ENCODE results near the gene KCNG2.

KCNG2 gene

DNA sequence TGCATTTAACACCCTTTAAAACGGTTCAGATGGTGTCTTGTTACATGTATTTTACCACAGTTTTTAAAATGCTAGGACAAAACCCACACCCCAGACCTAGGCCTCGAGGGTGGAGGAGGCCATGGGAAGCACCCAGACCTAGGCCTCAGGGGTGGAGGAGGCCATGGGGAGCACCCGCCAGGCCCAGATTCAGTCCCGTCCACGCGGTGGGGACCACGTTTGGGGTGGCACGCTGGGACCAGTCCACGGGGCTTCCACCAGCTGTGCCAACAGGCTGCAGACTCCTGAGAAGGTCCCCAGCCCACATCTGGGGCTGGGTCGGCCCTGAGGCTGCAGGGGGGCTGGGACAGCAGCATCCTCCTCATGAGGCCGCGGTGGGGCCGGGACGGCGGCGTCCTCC is 90.3 kb downstream of the KCNG2 start:
- H3K4me3 ChIP-seq (ENCODE audit: low read depth, low read length, poor library complexity, severe bottlenecking) = no peak overlapping the region

DNA sequence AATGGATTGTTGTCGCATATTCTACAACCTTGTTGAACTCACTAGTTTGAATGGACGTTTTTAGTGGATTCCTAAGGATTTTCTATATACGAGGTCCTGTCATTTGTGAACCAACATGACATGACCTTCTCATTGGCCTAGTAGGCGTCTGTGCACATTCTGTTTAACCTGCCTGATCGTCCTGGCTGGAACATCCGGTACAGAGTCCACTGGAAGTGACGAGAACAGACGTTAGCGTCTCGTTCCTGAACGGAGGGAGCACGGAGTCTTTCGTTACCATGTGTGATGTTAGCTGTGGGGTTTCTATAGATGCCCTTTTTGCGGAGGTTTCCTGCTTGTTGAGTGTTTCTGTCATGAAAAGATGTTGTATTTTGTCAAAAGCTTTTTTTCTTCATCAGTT is 91.8 kb downstream of the KCNG2 start:
- H3K27ac ChIP-seq (ENCODE audit: low read depth, low read length, poor library complexity, severe bottlenecking) = no peak overlapping the region
- H3K79me2 ChIP-seq (ENCODE audit: insufficient read depth, low read length) = no peaks in the 10 kb centered on the region
- no peak overlapping the region for H3K4me2 ChIP-seq (ENCODE audit: low read length)
- peaks cover 22% of the 10 kb centered on the region for H3K9me3 ChIP-seq (ENCODE audit: low read length)
- no peak for TF ChIP-seq EZH2 (IDR thresholded peaks at IDR 0.05; ENCODE audit: borderline replicate concordance, low read length)
- TF ChIP-seq, protein P1, sequence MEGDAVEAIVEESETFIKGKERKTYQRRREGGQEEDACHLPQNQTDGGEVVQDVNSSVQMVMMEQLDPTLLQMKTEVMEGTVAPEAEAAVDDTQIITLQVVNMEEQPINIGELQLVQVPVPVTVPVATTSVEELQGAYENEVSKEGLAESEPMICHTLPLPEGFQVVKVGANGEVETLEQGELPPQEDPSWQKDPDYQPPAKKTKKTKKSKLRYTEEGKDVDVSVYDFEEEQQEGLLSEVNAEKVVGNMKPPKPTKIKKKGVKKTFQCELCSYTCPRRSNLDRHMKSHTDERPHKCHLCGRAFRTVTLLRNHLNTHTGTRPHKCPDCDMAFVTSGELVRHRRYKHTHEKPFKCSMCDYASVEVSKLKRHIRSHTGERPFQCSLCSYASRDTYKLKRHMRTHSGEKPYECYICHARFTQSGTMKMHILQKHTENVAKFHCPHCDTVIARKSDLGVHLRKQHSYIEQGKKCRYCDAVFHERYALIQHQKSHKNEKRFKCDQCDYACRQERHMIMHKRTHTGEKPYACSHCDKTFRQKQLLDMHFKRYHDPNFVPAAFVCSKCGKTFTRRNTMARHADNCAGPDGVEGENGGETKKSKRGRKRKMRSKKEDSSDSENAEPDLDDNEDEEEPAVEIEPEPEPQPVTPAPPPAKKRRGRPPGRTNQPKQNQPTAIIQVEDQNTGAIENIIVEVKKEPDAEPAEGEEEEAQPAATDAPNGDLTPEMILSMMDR (IDR thresholded peaks at IDR 0.05; ENCODE audit: low read length) = no peak
- H3K9me2 ChIP-seq (ENCODE audit: low read depth, low read length) = no peaks in the 10 kb centered on the region
- H3K9ac ChIP-seq (ENCODE audit: low read length) = no peak overlapping the region
- H3K36me3 ChIP-seq (ENCODE audit: insufficient read depth, low read length) = no peaks in the 10 kb centered on the region
- H2AFZ ChIP-seq (ENCODE audit: low read length) = no peak overlapping the region
- no peak overlapping the region for H3K4me3 ChIP-seq (ENCODE audit: low read depth, low read length, poor library complexity, severe bottlenecking)
- H3K4me1 ChIP-seq (ENCODE audit: insufficient read depth, low read length, severe bottlenecking) = no peaks in the 10 kb centered on the region
- H4K20me1 ChIP-seq (ENCODE audit: insufficient read depth, low read length) = no peaks in the 10 kb centered on the region
- no peaks in the 10 kb centered on the region for H3F3A ChIP-seq (ENCODE audit: insufficient read depth, low read length)
- H3K27me3 ChIP-seq (ENCODE audit: insufficient read depth, low read length) = 0 out of 2 replicates have a peak, but pooled peaks cover 4% of the 10 kb centered on the region

More for the DNA sequence above, 90.3 kb downstream of the KCNG2 start:
- Histone ChIP-seq H4K20me1 (ENCODE audit: insufficient read depth, low read length) (no peaks in the 10 kb centered on the region), H3K4me1 (ENCODE audit: insufficient read depth, low read length, severe bottlenecking) (no peaks in the 10 kb centered on the region), H3K4me2 (ENCODE audit: low read length) (no peak overlapping the region), H2AFZ (ENCODE audit: low read length) (no peak overlapping the region), H3K9me2 (ENCODE audit: low read depth, low read length) (no peaks in the 10 kb centered on the region), H3K27ac (ENCODE audit: low read depth, low read length, poor library complexity, severe bottlenecking) (no peak overlapping the region), H3K9ac (ENCODE audit: low read length) (no peak overlapping the region), H3K9me3 (ENCODE audit: low read length) (peaks cover 17% of the 10 kb centered on the region), H3K79me2 (ENCODE audit: insufficient read depth, low read length) (no peaks in the 10 kb centered on the region), H3F3A (ENCODE audit: insufficient read depth, low read length) (no peaks in the 10 kb centered on the region), H3K36me3 (ENCODE audit: insufficient read depth, low read length) (no peaks in the 10 kb centered on the region), H3K27me3 (ENCODE audit: insufficient read depth, low read length) (0 out of 2 replicates have a peak, but pooled peaks cover 4% of the 10 kb centered on the region)
- TF ChIP-seq, protein P1 (IDR thresholded peaks at IDR 0.05; ENCODE audit: low read length) = no peak
- no peak for TF ChIP-seq EZH2 (IDR thresholded peaks at IDR 0.05; ENCODE audit: borderline replicate concordance, low read length)

DNA sequence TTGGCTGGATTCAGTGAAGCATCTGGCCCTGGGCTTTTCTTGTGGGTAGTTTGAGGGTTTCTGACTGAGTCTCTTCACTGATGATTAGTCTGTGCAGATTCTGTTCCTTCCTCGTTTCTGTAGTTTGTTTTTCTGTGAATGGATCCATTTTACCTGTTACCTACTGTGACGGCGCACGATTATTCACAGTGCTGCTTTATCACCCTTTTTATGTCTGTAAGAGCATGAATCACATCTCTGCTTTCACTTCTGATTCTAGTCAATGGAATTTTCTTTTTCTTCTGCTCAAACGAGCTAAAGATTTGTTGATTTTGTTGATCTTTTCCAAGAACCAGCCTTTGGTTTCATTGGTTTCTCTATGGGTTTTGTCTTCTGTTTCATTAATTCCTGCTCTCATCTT is 92.9 kb downstream of the KCNG2 start:
- Histone ChIP-seq H3K27me3 (ENCODE audit: insufficient read depth, low read length) (no peaks in the 10 kb centered on the region), H3K9me3 (ENCODE audit: low read length) (peaks cover 28% of the 10 kb centered on the region), H3F3A (ENCODE audit: insufficient read depth, low read length) (no peaks in the 10 kb centered on the region), H3K27ac (ENCODE audit: low read depth, low read length, poor library complexity, severe bottlenecking) (no peak overlapping the region), H3K36me3 (ENCODE audit: insufficient read depth, low read length) (no peaks in the 10 kb centered on the region), H3K4me1 (ENCODE audit: insufficient read depth, low read length, severe bottlenecking) (no peaks in the 10 kb centered on the region), H2AFZ (ENCODE audit: low read length) (no peak overlapping the region), H3K9ac (ENCODE audit: low read length) (no peak overlapping the region), H3K4me3 (ENCODE audit: low read depth, low read length, poor library complexity, severe bottlenecking) (no peak overlapping the region), H4K20me1 (ENCODE audit: insufficient read depth, low read length) (no peaks in the 10 kb centered on the region), H3K9me2 (ENCODE audit: low read depth, low read length) (no peaks in the 10 kb centered on the region), H3K79me2 (ENCODE audit: insufficient read depth, low read length) (no peaks in the 10 kb centered on the region), H3K4me2 (ENCODE audit: low read length) (no peak overlapping the region)
- TF ChIP-seq, protein P1 (IDR thresholded peaks at IDR 0.05; ENCODE audit: low read length) = no peak
- no peak for TF ChIP-seq EZH2 (IDR thresholded peaks at IDR 0.05; ENCODE audit: borderline replicate concordance, low read length)
